ENCODE measurements around the gene ZNF653. TPM values are rescaled to one million over a fixed set of nuclear protein-coding genes. Genes with fewer than 3 reads are reported as not detected.
"Not testable (repeated sequence)": the region's sequence is repeated elsewhere in the genome, so short reads cannot be mapped to it uniquely, and the experiment has no call there.

The ZNF653 gene
- polyA plus RNA-seq, 1 experiment: 4.6 TPM

DNA sequence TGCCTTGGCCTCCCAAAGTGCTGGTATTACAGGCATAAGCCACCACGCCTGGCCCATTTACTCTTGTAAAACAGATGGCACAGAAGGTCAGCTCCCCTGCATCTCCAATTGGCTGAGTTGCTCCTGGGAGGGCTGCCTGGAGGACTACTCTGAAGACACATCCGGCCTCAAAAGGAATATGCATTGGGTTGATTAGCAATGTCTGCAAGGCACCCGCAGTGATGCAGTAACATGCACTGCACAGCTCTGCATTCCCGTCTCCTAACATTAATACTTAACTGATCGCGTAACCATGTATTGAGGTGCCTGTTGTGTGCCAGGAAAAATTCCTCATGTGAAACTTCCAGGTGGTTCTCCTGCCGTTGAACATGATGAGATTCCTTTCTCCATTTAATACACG, 29.8 kb downstream of the ZNF653 start:
- no peak for DNase-seq (ENCODE audit: low read depth)
- Histone ChIP-seq H3K4me3 (ENCODE audit: low read depth, low read length) (no peak overlapping the region), H3K27me3 (ENCODE audit: control insufficient read depth, insufficient read depth, low read length) (peaks cover 4% of the 10 kb centered on the region), H3K36me3 (ENCODE audit: control insufficient read depth, insufficient read depth, low read length) (no peaks in the 10 kb centered on the region)
- POLR2A ChIA-PET: no interaction called here
- TF ChIP-seq, protein P1, sequence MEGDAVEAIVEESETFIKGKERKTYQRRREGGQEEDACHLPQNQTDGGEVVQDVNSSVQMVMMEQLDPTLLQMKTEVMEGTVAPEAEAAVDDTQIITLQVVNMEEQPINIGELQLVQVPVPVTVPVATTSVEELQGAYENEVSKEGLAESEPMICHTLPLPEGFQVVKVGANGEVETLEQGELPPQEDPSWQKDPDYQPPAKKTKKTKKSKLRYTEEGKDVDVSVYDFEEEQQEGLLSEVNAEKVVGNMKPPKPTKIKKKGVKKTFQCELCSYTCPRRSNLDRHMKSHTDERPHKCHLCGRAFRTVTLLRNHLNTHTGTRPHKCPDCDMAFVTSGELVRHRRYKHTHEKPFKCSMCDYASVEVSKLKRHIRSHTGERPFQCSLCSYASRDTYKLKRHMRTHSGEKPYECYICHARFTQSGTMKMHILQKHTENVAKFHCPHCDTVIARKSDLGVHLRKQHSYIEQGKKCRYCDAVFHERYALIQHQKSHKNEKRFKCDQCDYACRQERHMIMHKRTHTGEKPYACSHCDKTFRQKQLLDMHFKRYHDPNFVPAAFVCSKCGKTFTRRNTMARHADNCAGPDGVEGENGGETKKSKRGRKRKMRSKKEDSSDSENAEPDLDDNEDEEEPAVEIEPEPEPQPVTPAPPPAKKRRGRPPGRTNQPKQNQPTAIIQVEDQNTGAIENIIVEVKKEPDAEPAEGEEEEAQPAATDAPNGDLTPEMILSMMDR (IDR thresholded peaks at IDR 0.05; ENCODE audit: insufficient read depth, low read depth, low read length): no peak
- CTCF ChIA-PET: interaction anchor here (0.6 to 0.7 kb wide), 2 partner anchors 127 to 472 kb away, joined by 3 read pairs; no protein-coding TSS in a partner anchor

DNA sequence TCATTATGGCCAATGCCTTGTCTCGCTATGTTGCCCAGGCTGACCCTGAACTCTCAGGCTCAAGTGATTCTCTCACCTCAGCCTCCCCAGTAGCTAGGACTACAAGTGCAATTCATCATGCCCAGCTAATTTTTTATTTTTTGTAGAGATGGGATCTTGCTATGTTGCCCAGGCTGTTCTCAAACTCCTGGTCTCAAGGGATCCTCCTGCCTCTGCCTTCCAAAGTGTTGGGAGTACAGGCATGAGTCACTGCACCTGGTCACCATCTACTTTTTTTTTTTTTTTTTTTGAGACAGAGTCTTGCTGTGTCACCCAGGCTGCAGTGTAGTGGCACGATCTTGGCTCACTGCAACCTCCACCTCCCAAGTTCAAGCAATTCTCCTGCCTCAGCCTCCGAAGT, 30.3 kb downstream of the ZNF653 start:
- POLR2A ChIA-PET; H3K4me3 ChIP-seq (ENCODE audit: low read depth, low read length); H3K27me3 ChIP-seq (ENCODE audit: control insufficient read depth, insufficient read depth, low read length); DNase-seq (ENCODE audit: low read depth); H3K36me3 ChIP-seq (ENCODE audit: control insufficient read depth, insufficient read depth, low read length): not testable (repeated sequence)
- CTCF ChIA-PET: interaction anchor here (0.6 kb wide), 1 partner anchor 472 kb away, joined by 3 read pairs; no protein-coding TSS in a partner anchor

DNA sequence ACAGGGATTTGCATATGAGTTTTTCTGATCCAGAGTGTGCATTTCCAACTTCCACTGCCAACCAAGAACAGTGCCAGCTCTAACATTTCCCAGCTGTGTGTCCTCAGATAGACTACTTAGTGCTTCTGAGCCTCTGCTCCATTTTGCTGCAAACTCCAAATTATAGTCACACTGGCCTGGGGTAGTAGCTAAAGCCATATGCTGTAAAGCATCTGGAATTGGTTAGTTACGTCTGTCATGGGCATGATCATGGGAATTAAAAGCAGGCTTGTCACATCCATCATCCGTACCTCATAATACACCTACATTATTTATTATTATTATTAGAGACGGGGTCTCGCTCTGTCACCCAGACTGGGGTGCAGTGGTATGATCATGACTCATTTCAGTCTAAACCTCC, 31.9 kb downstream of the ZNF653 start:
- ChIA-PET POLR2A (no interaction called here), CTCF (interaction anchor here (1.9 kb wide), 1 partner anchor 9 kb away, joined by 11 read pairs; no protein-coding TSS in a partner anchor)
- no peak for DNase-seq (ENCODE audit: low read depth)
- TF ChIP-seq, protein P1 (IDR thresholded peaks at IDR 0.05; ENCODE audit: insufficient read depth, low read depth, low read length): no peak
- Histone ChIP-seq H3K4me3 (ENCODE audit: low read depth, low read length) (no peak overlapping the region), H3K36me3 (ENCODE audit: control insufficient read depth, insufficient read depth, low read length) (no peaks in the 10 kb centered on the region), H3K27me3 (ENCODE audit: control insufficient read depth, insufficient read depth, low read length) (0 out of 2 replicates have a peak, but pooled peaks cover 1% of the 10 kb centered on the region)

GRCh38 chr19:11468266-11468845, 37.3 kb downstream of the ZNF653 start:
- H3K27me3 ChIP-seq (ENCODE audit: control insufficient read depth, insufficient read depth, low read length); H3K4me3 ChIP-seq (ENCODE audit: low read depth, low read length); DNase-seq (ENCODE audit: low read depth); POLR2A ChIA-PET; H3K36me3 ChIP-seq (ENCODE audit: control insufficient read depth, insufficient read depth, low read length): not testable (repeated sequence)
- CTCF ChIA-PET: interaction anchor here (0.7 to 2.4 kb wide), 2 partner anchors 13 to 38 kb away, joined by 3 to 9 read pairs; partner anchors contain the start of gene ELAVL3

DNA sequence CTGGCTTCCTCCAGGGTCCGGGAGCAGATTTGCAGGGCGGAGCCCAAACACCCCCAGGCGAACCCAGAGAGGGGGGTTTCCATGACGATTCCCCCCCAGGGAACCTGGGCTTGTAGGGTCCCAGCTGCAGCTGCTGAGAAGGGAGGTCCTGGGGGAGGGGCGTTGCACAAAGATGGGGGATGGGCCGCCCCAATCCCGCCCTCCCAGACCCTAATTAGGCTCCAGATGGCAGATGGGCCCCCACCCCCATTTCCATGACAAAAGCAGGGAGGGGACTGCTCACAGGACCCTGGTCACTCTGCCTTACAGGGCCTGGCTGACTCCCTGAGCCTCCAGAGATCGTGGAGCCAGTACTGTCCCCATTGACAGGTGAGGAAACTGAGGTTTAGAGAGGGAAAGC, 40.0 kb downstream of the ZNF653 start:
- no peak overlapping the region for H3K4me3 ChIP-seq (ENCODE audit: low read depth, low read length)
- no peak for DNase-seq (ENCODE audit: low read depth)
- H3K27me3 ChIP-seq (ENCODE audit: control insufficient read depth, insufficient read depth, low read length): no peaks in the 10 kb centered on the region
- ChIA-PET CTCF (interaction anchor here (0.9 kb wide), 1 partner anchor 30 kb away, joined by 3 read pairs; the partner anchor contains the start of gene PRKCSH), POLR2A (no interaction called here)
- TF ChIP-seq, protein P1 (IDR thresholded peaks at IDR 0.05; ENCODE audit: insufficient read depth, low read depth, low read length): no peak
- H3K36me3 ChIP-seq (ENCODE audit: control insufficient read depth, insufficient read depth, low read length): no peaks in the 10 kb centered on the region

- DNase-seq (ENCODE audit: low read depth): no peak
- H3K36me3 ChIP-seq (ENCODE audit: control insufficient read depth, insufficient read depth, low read length): no peaks in the 10 kb centered on the region
- no peaks in the 10 kb centered on the region for H3K27me3 ChIP-seq (ENCODE audit: control insufficient read depth, insufficient read depth, low read length)
- no peak overlapping the region for H3K4me3 ChIP-seq (ENCODE audit: low read depth, low read length)
- TF ChIP-seq, protein P1 (IDR thresholded peaks at IDR 0.05; ENCODE audit: insufficient read depth, low read depth, low read length): no peak
- CTCF ChIA-PET: interaction anchor here (0.9 kb wide), 1 partner anchor 29 kb away, joined by 3 read pairs; the partner anchor contains the start of gene PRKCSH
- POLR2A ChIA-PET: no interaction called here
Measured at GRCh38 chr19:11464333-11465265, 41.0 kb downstream of the ZNF653 start.
